ENCODE results near the gene IL1R1. TPM values are rescaled to one million over a fixed set of nuclear protein-coding genes. Genes with fewer than 3 reads are reported as not detected.

Gene IL1R1
- total and polyA plus RNA-seq, 12 donors: 8.6 to 153 (median 126) TPM

- 58 to 69% (median 61%) methylated on average over 4 to 7 of the region's 7 CpGs for WGBS, 4 donors
- no peaks in the 10 kb centered on the region for H3K9me3 ChIP-seq (replicated peaks in 1 of 3)
- peaks cover 40 to 41% of the 10 kb centered on the region in 2 donors for H3K4me1 ChIP-seq (replicated peaks in 1 of 2)
- peak overlapping the region; percentile 40 to 89 (median 85) for H3K27ac ChIP-seq
- no peak for TF ChIP-seq CTCF (IDR thresholded peaks at IDR 0.05)
- no peak for TF ChIP-seq POLR2A (IDR thresholded peaks at IDR 0.05)
- H3K4me3 ChIP-seq: no peak overlapping the region
- H3K27me3 ChIP-seq: no peaks in the 10 kb centered on the region
- intact Hi-C loops (cut with DNase I): no loop called here
- H3K36me3 ChIP-seq (replicated peaks in 1 of 2): peaks cover 0 to 9% of the 10 kb centered on the region in 2 donors
- DNase-seq: peak in 2 of 7 donors; percentile 47 to 48
These were observed 12.6 kb downstream of the IL1R1 start for GRCh38 chr2:102154946-102155702.

GRCh38 chr2:102155703-102156515, 13.4 kb downstream of the IL1R1 start:
- 38 to 51% (median 42%) methylated on average over 6 of the region's 6 CpGs for WGBS, 4 donors
- Histone ChIP-seq H3K27me3 (no peaks in the 10 kb centered on the region), H3K36me3 (replicated peaks in 1 of 2) (peaks cover 0 to 9% of the 10 kb centered on the region in 2 donors), H3K27ac (peak overlapping the region; percentile 40 to 89 (median 85)), H3K4me3 (no peak overlapping the region), H3K4me1 (replicated peaks in 1 of 2) (peaks cover 40 to 41% of the 10 kb centered on the region in 2 donors), H3K9me3 (replicated peaks in 1 of 3) (no peaks in the 10 kb centered on the region)
- TF ChIP-seq CTCF (IDR thresholded peaks at IDR 0.05) (no peak), POLR2A (IDR thresholded peaks at IDR 0.05) (no peak)
- intact Hi-C loops (cut with DNase I): no loop called here
- peak; percentile 46 to 86 (median 72) for DNase-seq

- TF ChIP-seq POLR2A (IDR thresholded peaks at IDR 0.05) (no peak), CTCF (IDR thresholded peaks at IDR 0.05) (no peak)
- Histone ChIP-seq H3K4me3 (no peak overlapping the region), H3K36me3 (replicated peaks in 1 of 2) (peaks cover 0 to 9% of the 10 kb centered on the region in 2 donors), H3K27ac (peak overlapping the region in 2 of 5 donors; percentile 21 to 89), H3K27me3 (no peaks in the 10 kb centered on the region), H3K4me1 (replicated peaks in 1 of 2) (peaks cover 33 to 34% of the 10 kb centered on the region in 2 donors), H3K9me3 (replicated peaks in 1 of 3) (no peaks in the 10 kb centered on the region)
- intact Hi-C loops (cut with DNase I): no loop called here
- no peak for DNase-seq
These were observed 15.6 kb downstream of the IL1R1 start for GRCh38 chr2:102158011-102158755.

- 50 to 68% (median 64%) methylated on average over 1 of the region's 1 CpG for WGBS, 4 donors
- TF ChIP-seq CTCF (IDR thresholded peaks at IDR 0.05) (no peak), POLR2A (IDR thresholded peaks at IDR 0.05) (no peak)
- H3K36me3 ChIP-seq (replicated peaks in 1 of 2): peaks cover 0 to 6% of the 10 kb centered on the region in 2 donors
- DNase-seq: no peak
- no peak overlapping the region for H3K4me3 ChIP-seq
- H3K27ac ChIP-seq: peak overlapping the region in 2 of 5 donors; percentile 13 to 48
- peaks cover 22 to 25% of the 10 kb centered on the region in 2 donors for H3K4me1 ChIP-seq (replicated peaks in 1 of 2)
- H3K27me3 ChIP-seq: no peaks in the 10 kb centered on the region
- H3K9me3 ChIP-seq (replicated peaks in 1 of 3): no peaks in the 10 kb centered on the region
- intact Hi-C loops (cut with DNase I): no loop called here
These were observed 16.7 kb downstream of the IL1R1 start for GRCh38 chr2:102159295-102159694.
